ENCODE measurements around the gene PIGH.

The PIGH gene

GRCh38 chr14:67564236-67564635 is 35.8 kb downstream of the PIGH start:
- Histone ChIP-seq H3K9me3 (ENCODE audit: control insufficient read depth, insufficient read depth, low read length) (no peaks in the 10 kb centered on the region), H3K4me3 (ENCODE audit: low read depth, low read length) (no peak overlapping the region), H3K36me3 (ENCODE audit: control insufficient read depth, insufficient read depth, low read length) (peaks cover 9% of the 10 kb centered on the region), H3K27ac (ENCODE audit: low read depth, low read length) (no peak overlapping the region), H3K4me1 (ENCODE audit: control insufficient read depth, insufficient read depth, low read length) (no peaks in the 10 kb centered on the region), H3K9ac (ENCODE audit: low read depth, low read length) (no peak overlapping the region), H3K27me3 (ENCODE audit: control insufficient read depth, insufficient read depth, low read length) (no peaks in the 10 kb centered on the region)

- no peak overlapping the region for H3K27ac ChIP-seq (ENCODE audit: low read depth, low read length)
- H3K9me3 ChIP-seq (ENCODE audit: control insufficient read depth, insufficient read depth, low read length), result no peaks in the 10 kb centered on the region
- peaks cover 16% of the 10 kb centered on the region for H3K36me3 ChIP-seq (ENCODE audit: control insufficient read depth, insufficient read depth, low read length)
- H3K27me3 ChIP-seq (ENCODE audit: control insufficient read depth, insufficient read depth, low read length), result no peaks in the 10 kb centered on the region
- H3K4me1 ChIP-seq (ENCODE audit: control insufficient read depth, insufficient read depth, low read length), result no peaks in the 10 kb centered on the region
- H3K9ac ChIP-seq (ENCODE audit: low read depth, low read length), result no peak overlapping the region
- no peak overlapping the region for H3K4me3 ChIP-seq (ENCODE audit: low read depth, low read length)
Measured at GRCh38 chr14:67562776-67563150, 37.3 kb downstream of the PIGH start.

- Histone ChIP-seq H3K27me3 (ENCODE audit: control insufficient read depth, insufficient read depth, low read length) (no peaks in the 10 kb centered on the region), H3K9ac (ENCODE audit: low read depth, low read length) (no peak overlapping the region), H3K9me3 (ENCODE audit: control insufficient read depth, insufficient read depth, low read length) (no peaks in the 10 kb centered on the region), H3K4me1 (ENCODE audit: control insufficient read depth, insufficient read depth, low read length) (no peaks in the 10 kb centered on the region), H3K36me3 (ENCODE audit: control insufficient read depth, insufficient read depth, low read length) (peaks cover 16% of the 10 kb centered on the region), H3K27ac (ENCODE audit: low read depth, low read length) (no peak overlapping the region), H3K4me3 (ENCODE audit: low read depth, low read length) (no peak overlapping the region)
Measured at GRCh38 chr14:67562025-67562775, 37.9 kb downstream of the PIGH start.

- Histone ChIP-seq H3K27me3 (ENCODE audit: control insufficient read depth, insufficient read depth, low read length) (no peaks in the 10 kb centered on the region), H3K4me3 (ENCODE audit: low read depth, low read length) (no peak overlapping the region), H3K27ac (ENCODE audit: low read depth, low read length) (no peak overlapping the region), H3K36me3 (ENCODE audit: control insufficient read depth, insufficient read depth, low read length) (peaks cover 20% of the 10 kb centered on the region), H3K9me3 (ENCODE audit: control insufficient read depth, insufficient read depth, low read length) (no peaks in the 10 kb centered on the region), H3K4me1 (ENCODE audit: control insufficient read depth, insufficient read depth, low read length) (no peaks in the 10 kb centered on the region), H3K9ac (ENCODE audit: low read depth, low read length) (no peak overlapping the region)
Measured at GRCh38 chr14:67559639-67560038, 40.4 kb downstream of the PIGH start.

- H3K27me3 ChIP-seq (ENCODE audit: control insufficient read depth, insufficient read depth, low read length), result no peaks in the 10 kb centered on the region
- H3K9ac ChIP-seq (ENCODE audit: low read depth, low read length), result no peak overlapping the region
- no peaks in the 10 kb centered on the region for H3K4me1 ChIP-seq (ENCODE audit: control insufficient read depth, insufficient read depth, low read length)
- no peak overlapping the region for H3K27ac ChIP-seq (ENCODE audit: low read depth, low read length)
- H3K9me3 ChIP-seq (ENCODE audit: control insufficient read depth, insufficient read depth, low read length), result no peaks in the 10 kb centered on the region
- H3K4me3 ChIP-seq (ENCODE audit: low read depth, low read length), result no peak overlapping the region
- peaks cover 17% of the 10 kb centered on the region for H3K36me3 ChIP-seq (ENCODE audit: control insufficient read depth, insufficient read depth, low read length)
Measured at GRCh38 chr14:67557656-67558055, 42.4 kb downstream of the PIGH start.

- Histone ChIP-seq H3K4me1 (ENCODE audit: control insufficient read depth, insufficient read depth, low read length) (no peaks in the 10 kb centered on the region), H3K27me3 (ENCODE audit: control insufficient read depth, insufficient read depth, low read length) (no peaks in the 10 kb centered on the region)
Measured at GRCh38 chr14:67557118-67557517, 43.0 kb downstream of the PIGH start.

GRCh38 chr14:67556671-67557070 is 43.4 kb downstream of the PIGH start:
- no peaks in the 10 kb centered on the region for H3K27me3 ChIP-seq (ENCODE audit: control insufficient read depth, insufficient read depth, low read length)
- H3K9ac ChIP-seq (ENCODE audit: low read depth, low read length), result no peak overlapping the region

More at GRCh38 chr14:67557118-67557517, 43.0 kb downstream of the PIGH start:
- Histone ChIP-seq H3K27ac (ENCODE audit: low read depth, low read length) (no peak overlapping the region), H3K36me3 (ENCODE audit: control insufficient read depth, insufficient read depth, low read length) (peaks cover 12% of the 10 kb centered on the region), H3K9ac (ENCODE audit: low read depth, low read length) (no peak overlapping the region), H3K4me3 (ENCODE audit: low read depth, low read length) (no peak overlapping the region), H3K9me3 (ENCODE audit: control insufficient read depth, insufficient read depth, low read length) (no peaks in the 10 kb centered on the region)

GRCh38 chr14:67555518-67556090 is 44.5 kb downstream of the PIGH start:
- no peaks in the 10 kb centered on the region for H3K9me3 ChIP-seq (ENCODE audit: control insufficient read depth, insufficient read depth, low read length)
- H3K9ac ChIP-seq (ENCODE audit: low read depth, low read length), result no peak overlapping the region
- H3K27ac ChIP-seq (ENCODE audit: low read depth, low read length), result no peak overlapping the region
- no peaks in the 10 kb centered on the region for H3K4me1 ChIP-seq (ENCODE audit: control insufficient read depth, insufficient read depth, low read length)
- H3K36me3 ChIP-seq (ENCODE audit: control insufficient read depth, insufficient read depth, low read length), result peaks cover 11% of the 10 kb centered on the region
- H3K27me3 ChIP-seq (ENCODE audit: control insufficient read depth, insufficient read depth, low read length), result no peaks in the 10 kb centered on the region
- no peak overlapping the region for H3K4me3 ChIP-seq (ENCODE audit: low read depth, low read length)

More at GRCh38 chr14:67556671-67557070, 43.4 kb downstream of the PIGH start:
- peaks cover 11% of the 10 kb centered on the region for H3K36me3 ChIP-seq (ENCODE audit: control insufficient read depth, insufficient read depth, low read length)
- H3K27ac ChIP-seq (ENCODE audit: low read depth, low read length), result no peak overlapping the region
- no peaks in the 10 kb centered on the region for H3K4me1 ChIP-seq (ENCODE audit: control insufficient read depth, insufficient read depth, low read length)
- H3K9me3 ChIP-seq (ENCODE audit: control insufficient read depth, insufficient read depth, low read length), result no peaks in the 10 kb centered on the region
- H3K4me3 ChIP-seq (ENCODE audit: low read depth, low read length), result no peak overlapping the region

- Histone ChIP-seq H3K9me3 (ENCODE audit: control insufficient read depth, insufficient read depth, low read length) (no peaks in the 10 kb centered on the region), H3K4me3 (ENCODE audit: low read depth, low read length) (no peak overlapping the region), H3K4me1 (ENCODE audit: control insufficient read depth, insufficient read depth, low read length) (no peaks in the 10 kb centered on the region), H3K9ac (ENCODE audit: low read depth, low read length) (no peak overlapping the region), H3K27me3 (ENCODE audit: control insufficient read depth, insufficient read depth, low read length) (no peaks in the 10 kb centered on the region), H3K27ac (ENCODE audit: low read depth, low read length) (no peak overlapping the region), H3K36me3 (ENCODE audit: control insufficient read depth, insufficient read depth, low read length) (peaks cover 11% of the 10 kb centered on the region)
Measured at GRCh38 chr14:67554341-67554740, 45.7 kb downstream of the PIGH start.

GRCh38 chr14:67553547-67553946 is 46.5 kb downstream of the PIGH start:
- Histone ChIP-seq H3K27ac (ENCODE audit: low read depth, low read length) (no peak overlapping the region), H3K4me3 (ENCODE audit: low read depth, low read length) (no peak overlapping the region), H3K4me1 (ENCODE audit: control insufficient read depth, insufficient read depth, low read length) (no peaks in the 10 kb centered on the region), H3K9ac (ENCODE audit: low read depth, low read length) (no peak overlapping the region), H3K9me3 (ENCODE audit: control insufficient read depth, insufficient read depth, low read length) (no peaks in the 10 kb centered on the region), H3K36me3 (ENCODE audit: control insufficient read depth, insufficient read depth, low read length) (peaks cover 7% of the 10 kb centered on the region), H3K27me3 (ENCODE audit: control insufficient read depth, insufficient read depth, low read length) (no peaks in the 10 kb centered on the region)

GRCh38 chr14:67551940-67552339 is 48.1 kb downstream of the PIGH start:
- H3K36me3 ChIP-seq (ENCODE audit: control insufficient read depth, insufficient read depth, low read length), result peaks cover 8% of the 10 kb centered on the region
- H3K4me3 ChIP-seq (ENCODE audit: low read depth, low read length), result no peak overlapping the region
- H3K9ac ChIP-seq (ENCODE audit: low read depth, low read length), result no peak overlapping the region
- no peaks in the 10 kb centered on the region for H3K4me1 ChIP-seq (ENCODE audit: control insufficient read depth, insufficient read depth, low read length)
- H3K27me3 ChIP-seq (ENCODE audit: control insufficient read depth, insufficient read depth, low read length), result no peaks in the 10 kb centered on the region
- no peaks in the 10 kb centered on the region for H3K9me3 ChIP-seq (ENCODE audit: control insufficient read depth, insufficient read depth, low read length)
- H3K27ac ChIP-seq (ENCODE audit: low read depth, low read length), result no peak overlapping the region
